ENCODE data around the gene FGD5. TPM values are rescaled to one million over a fixed set of nuclear protein-coding genes. Genes with fewer than 3 reads are reported as not detected.
A peak's percentile ranks its signal among the peaks of the same experiment; 100 is the strongest.

The FGD5 gene
- total and polyA plus RNA-seq, 12 donors, result 8.9 to 23.4 (median 15.9) TPM

GRCh38 chr3:14834121-14834520 lies 15.4 kb downstream of the FGD5 start:
- ATAC-seq (no peak), DNase-seq (no peak)
- intact Hi-C loops (cut with DNase I), result no loop called here
- peaks cover 23 to 95% (median 54%) of the 10 kb centered on the region in 9 donors for H3K4me1 ChIP-seq
- peaks cover 0 to 10% (median 0%) of the 10 kb centered on the region in 9 donors for H3K36me3 ChIP-seq
- H3K9me3 ChIP-seq, result no peaks in the 10 kb centered on the region
- peaks cover 0 to 5% (median 0%) of the 10 kb centered on the region in 7 donors for H3K27me3 ChIP-seq
- TF ChIP-seq CTCF (IDR thresholded peaks at IDR 0.05), result no peak
- no peak overlapping the region for H3K27ac ChIP-seq
- 81 to 89% methylated on average over 3 of the region's 3 CpGs for WGBS, 2 donors
- H3K4me3 ChIP-seq, result no peak overlapping the region

DNA sequence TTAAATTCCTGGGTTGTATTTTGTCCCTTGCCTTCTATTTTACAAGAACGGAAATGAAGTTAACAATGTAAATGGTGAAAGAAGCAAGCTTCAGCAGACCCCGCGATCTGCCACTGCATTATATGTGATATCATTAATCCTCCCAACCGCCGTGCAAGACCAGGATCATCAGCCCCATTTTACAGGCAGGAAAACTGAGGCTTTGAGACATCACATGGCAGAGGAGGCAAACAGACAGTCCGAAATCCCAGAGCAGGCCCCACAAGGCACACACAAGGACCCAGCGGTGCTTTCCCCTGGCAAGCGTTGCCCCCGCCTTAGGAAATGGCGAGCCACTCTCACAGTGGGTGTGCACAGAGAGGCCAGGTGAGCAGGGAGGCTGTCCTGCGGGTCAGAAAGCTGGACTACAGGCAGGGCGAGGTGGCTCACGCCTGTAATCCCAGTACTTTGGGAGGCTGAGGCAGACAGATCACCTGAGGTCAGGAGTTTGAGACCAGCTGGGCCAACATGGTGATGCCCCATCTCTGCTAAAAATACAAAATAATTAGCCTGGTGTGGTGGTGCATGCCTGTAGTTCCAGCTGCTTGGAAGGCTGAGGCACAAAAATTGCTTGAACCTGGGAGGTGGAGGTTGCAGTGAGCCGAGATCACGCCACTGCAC lies 16.2 kb downstream of the FGD5 start:
- 94 to 96% methylated on average over 15 of the region's 15 CpGs for WGBS, 2 donors
- TF ChIP-seq CTCF (IDR thresholded peaks at IDR 0.05), result no peak
- no peak overlapping the region for H3K4me3 ChIP-seq
- ATAC-seq (no peak), DNase-seq (no peak)
- intact Hi-C loops (cut with DNase I), result loop anchor here in 1 of 10 donors (5.0 kb wide), 1 partner anchor 67 kb away; no protein-coding TSS in a partner anchor
- peaks cover 23 to 94% (median 53%) of the 10 kb centered on the region in 9 donors for H3K4me1 ChIP-seq
- peaks cover 0 to 10% (median 0%) of the 10 kb centered on the region in 9 donors for H3K36me3 ChIP-seq
- H3K9me3 ChIP-seq, result no peaks in the 10 kb centered on the region
- H3K27ac ChIP-seq, result peak overlapping the region in 4 of 10 donors; percentile 46 to 70 (median 57)
- H3K27me3 ChIP-seq, result peaks cover 0 to 2% (median 0%) of the 10 kb centered on the region in 7 donors

DNA sequence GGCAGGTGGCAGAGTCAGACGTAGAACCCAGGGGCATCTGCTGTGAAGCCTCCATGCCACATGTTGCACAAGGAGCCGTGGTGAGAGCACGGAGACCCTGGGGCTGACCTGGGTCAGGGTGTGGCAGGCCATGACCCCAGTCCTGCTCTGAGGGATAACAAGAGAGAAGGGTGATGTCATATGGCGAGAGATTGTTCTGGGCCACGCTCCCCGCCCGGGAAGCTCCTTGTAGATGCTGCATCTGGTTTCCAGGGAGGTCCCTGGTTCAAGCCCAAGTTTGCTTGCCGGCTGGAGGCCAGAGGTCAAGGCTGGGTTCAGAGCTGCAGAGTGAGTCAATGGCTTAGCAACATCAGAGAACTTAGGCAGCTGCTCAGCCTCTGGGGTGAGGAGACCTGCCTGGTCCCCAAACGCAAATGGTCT lies 17.3 kb downstream of the FGD5 start:
- ATAC-seq (peak; percentile 65 to 87 (median 78)), DNase-seq (peak; percentile 72 to 80)
- Histone ChIP-seq H3K27ac (peak overlapping the region in 7 of 10 donors; percentile 6 to 70 (median 62)), H3K4me1 (peaks cover 23 to 94% (median 49%) of the 10 kb centered on the region in 9 donors), H3K27me3 (no peaks in the 10 kb centered on the region), H3K4me3 (no peak overlapping the region), H3K36me3 (peaks cover 0 to 10% (median 0%) of the 10 kb centered on the region in 9 donors), H3K9me3 (no peaks in the 10 kb centered on the region)
- TF ChIP-seq CTCF (IDR thresholded peaks at IDR 0.05), result no peak
- intact Hi-C loops (cut with DNase I), result loop anchor here in 1 of 10 donors (5.0 kb wide), 1 partner anchor 66 kb away; no protein-coding TSS in a partner anchor
- WGBS, 2 donors, result 43 to 48% methylated on average over 9 of the region's 9 CpGs

DNA sequence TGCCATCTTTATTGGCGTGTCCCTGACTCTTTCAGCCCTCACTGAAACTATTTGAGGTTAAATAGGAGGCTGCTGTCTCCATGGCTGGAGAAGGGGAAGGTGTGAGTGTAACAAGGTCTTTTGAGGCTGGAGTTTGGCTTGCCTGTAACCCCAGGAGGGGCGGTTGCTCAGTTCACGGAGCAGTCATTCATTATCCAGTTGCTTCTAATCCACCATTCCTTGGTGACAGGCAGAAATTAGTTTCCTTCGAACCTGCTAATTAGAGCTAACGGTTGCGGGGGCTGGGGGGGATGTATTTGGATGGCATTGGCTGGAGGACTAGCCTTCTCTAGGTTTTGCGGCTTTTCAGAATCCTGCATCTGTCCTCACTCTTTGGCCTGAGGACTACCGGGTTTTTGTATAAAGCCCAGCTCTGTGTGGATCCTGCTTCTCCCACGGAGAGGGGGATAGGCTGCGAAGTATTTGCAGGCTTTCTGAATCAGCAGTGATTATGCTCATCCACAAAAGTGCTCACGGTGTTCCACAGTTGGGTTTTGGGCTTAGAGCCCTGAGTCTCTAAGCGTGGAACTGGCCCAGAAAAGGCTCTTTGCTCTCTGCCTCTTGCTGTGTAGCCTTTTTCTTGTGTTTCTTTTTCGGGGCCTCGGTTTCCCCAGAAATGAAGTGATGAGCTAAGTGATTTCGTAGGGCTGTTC lies 18.6 kb downstream of the FGD5 start:
- TF ChIP-seq CTCF (IDR thresholded peaks at IDR 0.05), result no peak
- H3K4me3 ChIP-seq, result no peak overlapping the region
- H3K4me1 ChIP-seq, result peaks cover 27 to 94% (median 59%) of the 10 kb centered on the region in 9 donors
- DNase-seq, result no peak
- peak overlapping the region in 9 of 10 donors; percentile 5 to 70 (median 53) for H3K27ac ChIP-seq
- H3K27me3 ChIP-seq, result no peaks in the 10 kb centered on the region
- intact Hi-C loops (cut with DNase I), result loop anchor here in 1 of 10 donors (5.0 kb wide), 1 partner anchor 65 kb away; no protein-coding TSS in a partner anchor
- ATAC-seq, result peak in 6 of 8 donors; percentile 3 to 31 (median 22)
- no peaks in the 10 kb centered on the region for H3K36me3 ChIP-seq
- no peaks in the 10 kb centered on the region for H3K9me3 ChIP-seq
- WGBS, 2 donors, result 55 to 58% methylated on average over 15 of the region's 15 CpGs
